ENCODE measurements around the gene SESN1. TPM values are rescaled to one million over a fixed set of nuclear protein-coding genes. Genes with fewer than 3 reads are reported as not detected.

Gene SESN1
- total RNA-seq, 2 experiments from 2014 or later: 18.3 to 20.9 TPM

DNA sequence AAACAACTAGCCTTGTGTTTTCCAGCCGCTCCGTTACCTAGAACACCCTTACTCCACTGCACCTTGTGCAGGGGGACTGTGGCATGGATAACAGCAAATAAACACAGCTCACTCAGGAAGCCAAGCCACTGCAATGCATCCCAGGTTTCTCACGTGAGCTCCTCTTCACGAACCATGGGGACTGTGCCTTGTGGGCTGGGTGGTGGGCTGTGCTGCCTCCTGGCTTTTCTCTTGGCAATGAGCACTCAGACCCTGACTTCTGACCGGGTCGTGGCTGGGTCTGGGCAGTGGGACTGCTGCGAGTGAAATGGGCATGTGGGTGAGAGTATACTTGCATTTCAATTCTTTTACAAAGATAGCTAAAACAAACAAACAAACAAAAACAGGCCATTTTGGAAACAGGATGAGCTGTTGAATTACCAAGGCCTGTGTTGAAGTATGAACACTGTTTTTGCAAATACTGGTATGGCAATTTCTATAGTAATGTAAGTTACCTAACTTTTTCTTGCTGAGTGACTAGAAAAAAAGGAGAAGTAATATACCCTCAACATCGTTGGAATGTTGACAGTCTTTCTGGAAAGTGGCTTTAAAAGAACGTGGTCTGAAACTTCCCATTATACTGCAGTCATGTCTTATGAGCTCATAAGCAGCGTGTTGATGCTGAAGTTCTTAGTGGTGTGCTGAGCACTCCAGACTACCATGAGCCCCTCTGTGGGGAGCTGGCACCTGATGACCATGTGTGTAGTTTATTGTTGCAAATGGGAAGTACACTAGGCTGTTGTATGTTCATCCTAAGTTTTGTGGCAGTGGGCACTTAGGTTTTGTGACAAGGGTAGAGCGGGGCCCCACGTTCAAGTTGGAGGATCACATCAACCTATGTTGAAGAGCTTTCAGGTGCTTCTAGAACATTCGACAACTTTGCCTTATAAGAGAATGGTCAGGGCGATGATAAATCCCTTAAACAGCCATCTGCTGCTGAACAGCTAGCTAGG is 126.0 kb downstream of the SESN1 start:
- peaks cover 23% of the 10 kb centered on the region for H3K4me1 Mint-ChIP-seq
- CTCF ChIA-PET: interaction anchor here (0.7 to 1.4 kb wide), 5 partner anchors 12 to 51 kb away, joined by 3 to 4 read pairs (median 3); no protein-coding TSS in a partner anchor
- DNase-seq (no peak), ATAC-seq (no peak)
- H3K4me3 Mint-ChIP-seq: no peak overlapping the region
- no peak overlapping the region for H3K27ac Mint-ChIP-seq
- no peaks in the 10 kb centered on the region for H3K27me3 Mint-ChIP-seq
- H3K36me3 Mint-ChIP-seq: peaks cover 3% of the 10 kb centered on the region
- H3K9me3 Mint-ChIP-seq (ENCODE audit: low read depth): peaks cover 2% of the 10 kb centered on the region

- Mint-ChIP-seq H3K27ac (no peak overlapping the region), H3K4me3 (no peak overlapping the region), H3K36me3 (no peaks in the 10 kb centered on the region), H3K9me3 (ENCODE audit: low read depth) (no peaks in the 10 kb centered on the region), H3K27me3 (no peaks in the 10 kb centered on the region), H3K4me1 (peaks cover 23% of the 10 kb centered on the region)
- ATAC-seq (peak; percentile 74), DNase-seq (peak; percentile 47)
- CTCF ChIA-PET: interaction anchor here (2.7 kb wide), 1 partner anchor 12 kb away, joined by 10 read pairs; no protein-coding TSS in a partner anchor
These were observed 127.5 kb downstream of the SESN1 start for GRCh38 chr6:108966855-108967755.

GRCh38 chr6:108966251-108966650 is 128.4 kb downstream of the SESN1 start:
- Mint-ChIP-seq H3K27ac (no peak overlapping the region), H3K27me3 (no peaks in the 10 kb centered on the region), H3K36me3 (no peaks in the 10 kb centered on the region), H3K9me3 (ENCODE audit: low read depth) (no peaks in the 10 kb centered on the region), H3K4me3 (no peak overlapping the region), H3K4me1 (peaks cover 19% of the 10 kb centered on the region)
- no peak for DNase-seq
- ATAC-seq: no peak
- CTCF ChIA-PET: interaction anchor here (2.7 kb wide), 1 partner anchor 11 kb away, joined by 10 read pairs; no protein-coding TSS in a partner anchor

GRCh38 chr6:108961985-108962384 is 132.7 kb downstream of the SESN1 start:
- H3K27ac Mint-ChIP-seq: no peak overlapping the region
- peaks cover 19% of the 10 kb centered on the region for H3K4me1 Mint-ChIP-seq
- ATAC-seq: no peak
- no peak for DNase-seq
- H3K27me3 Mint-ChIP-seq: no peaks in the 10 kb centered on the region
- H3K9me3 Mint-ChIP-seq (ENCODE audit: low read depth): no peaks in the 10 kb centered on the region
- CTCF ChIA-PET: no interaction called here
- H3K4me3 Mint-ChIP-seq: no peak overlapping the region
- no peaks in the 10 kb centered on the region for H3K36me3 Mint-ChIP-seq

GRCh38 chr6:108961077-108961476 is 133.6 kb downstream of the SESN1 start:
- Mint-ChIP-seq H3K4me3 (no peak overlapping the region), H3K4me1 (peaks cover 12% of the 10 kb centered on the region), H3K27me3 (no peaks in the 10 kb centered on the region), H3K9me3 (ENCODE audit: low read depth) (no peaks in the 10 kb centered on the region), H3K27ac (no peak overlapping the region), H3K36me3 (no peaks in the 10 kb centered on the region)
- ATAC-seq: no peak
- CTCF ChIA-PET: no interaction called here
- no peak for DNase-seq

GRCh38 chr6:108960601-108961000 is 134.0 kb downstream of the SESN1 start:
- no peaks in the 10 kb centered on the region for H3K27me3 Mint-ChIP-seq
- H3K9me3 Mint-ChIP-seq (ENCODE audit: low read depth): no peaks in the 10 kb centered on the region
- H3K36me3 Mint-ChIP-seq: no peaks in the 10 kb centered on the region
- CTCF ChIA-PET: no interaction called here
- no peak overlapping the region for H3K27ac Mint-ChIP-seq
- ATAC-seq (no peak), DNase-seq (no peak)
- H3K4me3 Mint-ChIP-seq: no peak overlapping the region
- H3K4me1 Mint-ChIP-seq: peaks cover 16% of the 10 kb centered on the region

- H3K36me3 Mint-ChIP-seq: peaks cover 1% of the 10 kb centered on the region
- peaks cover 21% of the 10 kb centered on the region for H3K4me1 Mint-ChIP-seq
- no peaks in the 10 kb centered on the region for H3K9me3 Mint-ChIP-seq (ENCODE audit: low read depth)
- H3K27ac Mint-ChIP-seq: no peak overlapping the region
- no peaks in the 10 kb centered on the region for H3K27me3 Mint-ChIP-seq
- DNase-seq (no peak), ATAC-seq (no peak)
- CTCF ChIA-PET: no interaction called here
- H3K4me3 Mint-ChIP-seq: no peak overlapping the region
These were observed 134.6 kb downstream of the SESN1 start for GRCh38 chr6:108959972-108960582.

- Mint-ChIP-seq H3K27me3 (no peaks in the 10 kb centered on the region), H3K4me3 (no peak overlapping the region), H3K9me3 (ENCODE audit: low read depth) (no peaks in the 10 kb centered on the region), H3K36me3 (peaks cover 1% of the 10 kb centered on the region), H3K27ac (no peak overlapping the region), H3K4me1 (peaks cover 25% of the 10 kb centered on the region)
- CTCF ChIA-PET: no interaction called here
- DNase-seq: no peak
- no peak for ATAC-seq
These were observed 135.5 kb downstream of the SESN1 start for GRCh38 chr6:108958900-108959770.

DNA sequence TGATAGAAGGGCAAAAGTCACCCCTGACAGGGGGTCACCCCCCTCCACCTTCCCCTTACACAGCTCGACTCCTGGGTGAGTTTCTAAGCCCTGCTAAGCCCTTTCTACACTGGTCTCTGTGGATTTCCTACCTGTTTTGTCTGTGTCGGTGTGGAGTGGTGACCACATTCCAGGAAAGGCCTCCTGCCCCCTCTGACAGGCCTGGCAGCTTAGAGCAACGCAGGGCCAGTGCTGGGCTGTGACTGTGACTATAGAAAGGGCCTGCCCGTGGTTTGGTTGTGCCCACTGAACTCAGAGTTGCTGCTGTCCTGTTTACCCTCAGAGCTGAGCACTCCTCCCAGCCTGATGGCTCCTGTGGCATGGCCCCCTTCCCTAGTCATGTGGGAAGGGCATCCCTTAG is 137.4 kb downstream of the SESN1 start:
- no peak overlapping the region for H3K27ac Mint-ChIP-seq
- peaks cover 25% of the 10 kb centered on the region for H3K4me1 Mint-ChIP-seq
- peaks cover 1% of the 10 kb centered on the region for H3K36me3 Mint-ChIP-seq
- no peak overlapping the region for H3K4me3 Mint-ChIP-seq
- H3K9me3 Mint-ChIP-seq (ENCODE audit: low read depth): no peaks in the 10 kb centered on the region
- ATAC-seq (no peak), DNase-seq (no peak)
- CTCF ChIA-PET: interaction anchor here (1.2 kb wide), 1 partner anchor 12 kb away, joined by 4 read pairs; no protein-coding TSS in a partner anchor
- H3K27me3 Mint-ChIP-seq: no peaks in the 10 kb centered on the region

DNA sequence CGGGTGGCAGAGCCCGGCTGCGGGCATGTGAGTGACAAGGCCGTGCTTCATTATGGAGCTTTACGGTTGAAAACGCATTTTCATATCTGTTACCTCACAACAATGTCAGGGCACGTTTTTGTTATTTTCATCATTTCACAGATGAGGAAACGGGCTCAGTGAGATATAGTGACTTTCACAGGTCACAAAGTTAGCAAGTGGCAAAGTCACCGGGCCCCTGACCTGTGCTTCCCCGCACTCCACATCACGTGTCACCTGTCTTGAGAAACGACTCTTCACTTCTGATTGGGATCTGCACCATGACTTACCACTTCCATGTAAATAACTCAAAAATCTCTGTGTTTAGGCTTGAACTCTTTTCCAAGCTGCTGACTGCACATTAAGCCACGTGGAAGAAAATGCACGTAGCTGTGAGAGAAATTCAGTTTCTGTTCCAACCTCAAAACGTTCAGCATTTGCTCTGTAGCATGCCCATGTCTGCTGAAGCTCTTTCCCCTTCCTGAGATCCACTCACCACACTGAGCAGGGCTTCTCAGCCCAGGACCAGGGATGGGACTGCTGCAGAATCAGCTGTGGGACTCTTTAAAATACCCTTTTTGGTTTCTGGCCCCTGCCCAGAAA is 139.2 kb downstream of the SESN1 start:
- Mint-ChIP-seq H3K9me3 (ENCODE audit: low read depth) (no peaks in the 10 kb centered on the region), H3K4me3 (no peak overlapping the region), H3K27me3 (no peaks in the 10 kb centered on the region), H3K27ac (peak overlapping the region; percentile 13), H3K4me1 (peaks cover 25% of the 10 kb centered on the region), H3K36me3 (peaks cover 1% of the 10 kb centered on the region)
- CTCF ChIA-PET: interaction anchor here (1.1 to 2.2 kb wide), 4 partner anchors 11 to 360 kb away, joined by 3 to 10 read pairs (median 4); no protein-coding TSS in a partner anchor
- no peak for DNase-seq
- ATAC-seq: peak; percentile 49

- H3K27ac Mint-ChIP-seq: no peak overlapping the region
- peaks cover 15% of the 10 kb centered on the region for H3K4me1 Mint-ChIP-seq
- DNase-seq (no peak), ATAC-seq (no peak)
- H3K9me3 Mint-ChIP-seq (ENCODE audit: low read depth): no peaks in the 10 kb centered on the region
- CTCF ChIA-PET: interaction anchor here (1.4 kb wide), 1 partner anchor 33 kb away, joined by 3 read pairs; no protein-coding TSS in a partner anchor
- H3K4me3 Mint-ChIP-seq: no peak overlapping the region
- H3K36me3 Mint-ChIP-seq: peaks cover 1% of the 10 kb centered on the region
- no peaks in the 10 kb centered on the region for H3K27me3 Mint-ChIP-seq
These were observed 141.0 kb downstream of the SESN1 start for GRCh38 chr6:108953681-108954080.

Data from activated CD8-positive, alpha-beta memory T cell treated with anti-CD3 and anti-CD28 coated beads, Interleukin-2, amount 10 ng/mL, durations not matched to agents 7 days and 5 days (primary cell).